Endodermal cell (in vitro differentiated cells): Measurements from ENCODE around the gene RPP38. TPM values are rescaled to one million over a fixed set of nuclear protein-coding genes. Genes with fewer than 3 reads are reported as not detected.

ENCODE experiments used
- DNase-seq: peaks from one replicate; pipeline ENCODE4 v3.0.0-alpha.2; 2017
- H3K27ac ChIP-seq: 2 replicates; pipeline ENCODE4 v1.5.1; 2013; ENCODE audit warnings: mild to moderate bottlenecking, low read depth, low read length, moderate library complexity
- H3K27me3 ChIP-seq: 2 replicates; pipeline ENCODE4 v1.6.1; 2013; ENCODE audit warnings: mild to moderate bottlenecking, low read length, moderate library complexity; ENCODE audit not compliant: insufficient read depth, control insufficient read depth, poor library complexity, severe bottlenecking
- H3K36me3 ChIP-seq: 2 replicates; pipeline ENCODE4 v1.7.0; 2013; ENCODE audit warnings: mild to moderate bottlenecking, low read length, moderate library complexity; ENCODE audit not compliant: control insufficient read depth, insufficient read depth
- H3K4me1 ChIP-seq: one replicate; pipeline ENCODE4 v1.7.0; 2013; ENCODE audit warnings: low read length; ENCODE audit not compliant: control insufficient read depth, insufficient read depth
- H3K4me3 ChIP-seq: 2 replicates; pipeline ENCODE4 v1.5.1; 2013; ENCODE audit warnings: mild to moderate bottlenecking, low read length, moderate library complexity
- H3K9ac ChIP-seq: 2 replicates; pipeline ENCODE4 v1.6.1; 2013; ENCODE audit warnings: mild to moderate bottlenecking, low read length, moderate library complexity; ENCODE audit not compliant: poor library complexity, severe bottlenecking; ENCODE audit errors: extremely low read depth
- H3K9me3 ChIP-seq: 2 replicates; pipeline ENCODE4 v1.6.1; 2013; ENCODE audit warnings: mild to moderate bottlenecking, low read length, moderate library complexity; ENCODE audit not compliant: control insufficient read depth
- H3K27ac Mint-ChIP-seq: 2 replicates; pipeline ENCODE4 v1.8.0; 2020; ENCODE audit warnings: mixed read lengths
- H3K27me3 Mint-ChIP-seq: 2 replicates; pipeline ENCODE4 v1.8.0; 2021; ENCODE audit warnings: mild to moderate bottlenecking, mixed read lengths; ENCODE audit not compliant: insufficient read depth
- H3K36me3 Mint-ChIP-seq: 2 replicates; pipeline ENCODE4 v1.8.0; 2020; ENCODE audit warnings: low read depth, mixed read lengths
- H3K4me1 Mint-ChIP-seq: 2 replicates; pipeline ENCODE4 v1.8.0; 2020; ENCODE audit warnings: mixed read lengths
- H3K4me3 Mint-ChIP-seq: 2 replicates; pipeline ENCODE4 v1.8.0; 2020; ENCODE audit warnings: mild to moderate bottlenecking, moderate library complexity, mixed read lengths
- H3K9me3 Mint-ChIP-seq: 2 replicates; pipeline ENCODE4 v1.8.0; 2020; ENCODE audit warnings: mild to moderate bottlenecking, mixed read lengths
- CTCF ChIP-seq: fragments of 200-600 bp; sonication (generic); conservative IDR thresholded peaks from 2 replicates; pipeline ENCODE4 v1.5.0; 2021; ENCODE audit warnings: antibody characterized with exemption, mild to moderate bottlenecking
- WGBS, 2 experiments: methylation state at CpG; one replicate each; pipeline versions ENCODE4 v1.1.5 to v1.1.7; 2013; ENCODE audit warnings: missing lambda C conversion rate in 2 of 2, mixed read lengths in 1 of 2; ENCODE audit not compliant: insufficient coverage in 1 of 2, insufficient read length in 1 of 2; 5-methylcytosine and 5-hydroxymethylcytosine counted together
- total RNA-seq, 2 donors: library from RNA; stranded (reverse); fragmentation: NEBNext Ultra II Directional in 1 of 2; extraction: Animal tissue kit (Norgen Biotek cat#: 25700) in 1 of 2; gene quantifications; 2 replicates in 1 of 2; 3 replicates in 1 of 2; pipeline ENCODE4 v1.2.1, GENCODE V29; 2021

The RPP38 gene
- total RNA-seq, 2 donors from 2014 or later: 23.6 to 24.8 TPM

GRCh38 chr10:15121707-15122106 lies 24.6 kb downstream of the RPP38 start:
- Mint-ChIP-seq H3K27ac (no peak overlapping the region), H3K36me3 (peaks cover 53% of the 10 kb centered on the region), H3K4me3 (no peak overlapping the region), H3K4me1 (no peaks in the 10 kb centered on the region), H3K27me3 (no peaks in the 10 kb centered on the region), H3K9me3 (peaks cover 4% of the 10 kb centered on the region)
- Histone ChIP-seq H3K27ac (no peak overlapping the region), H3K9me3 (peaks cover 10% of the 10 kb centered on the region), H3K4me1 (no peaks in the 10 kb centered on the region), H3K27me3 (no peaks in the 10 kb centered on the region), H3K9ac (no peak overlapping the region), H3K36me3 (peaks cover 76% of the 10 kb centered on the region), H3K4me3 (no peak overlapping the region)
- 100% methylated on average over 1 of the region's 1 CpG; no CpG with 5 or more reads in 1 of the 2 experiments for WGBS, 2 experiments
- TF ChIP-seq CTCF: no peak
- no peak for DNase-seq

DNA sequence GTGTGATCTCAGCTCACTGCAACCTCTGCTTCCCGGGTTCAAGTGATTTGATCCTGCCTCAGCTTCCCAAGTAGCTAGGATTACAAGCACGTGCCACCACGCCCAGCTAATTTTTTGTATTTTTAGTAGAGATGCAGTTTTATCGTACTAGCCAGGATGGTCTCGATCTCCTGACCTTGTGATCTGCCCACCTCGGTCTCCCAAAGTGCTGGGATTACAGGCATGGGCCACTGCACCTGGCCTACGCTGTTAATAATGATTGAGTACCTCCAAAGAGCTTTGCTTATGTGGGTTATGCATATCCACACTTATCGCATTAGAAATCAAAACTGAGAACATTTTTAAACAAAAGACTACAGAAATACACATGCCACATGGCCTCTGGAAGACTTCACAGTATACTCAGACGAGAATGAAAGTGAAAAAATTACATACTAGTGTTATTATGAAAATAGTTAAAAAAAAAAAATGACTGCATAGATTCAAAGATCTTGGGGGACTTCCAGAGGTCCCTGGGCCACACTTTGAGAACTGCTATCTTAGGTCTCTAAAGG lies 25.4 kb downstream of the RPP38 start:
- peaks cover 4% of the 10 kb centered on the region for H3K9me3 Mint-ChIP-seq
- Histone ChIP-seq H3K27me3 (no peaks in the 10 kb centered on the region), H3K4me1 (no peaks in the 10 kb centered on the region), H3K4me3 (no peak overlapping the region), H3K9me3 (peaks cover 8% of the 10 kb centered on the region), H3K9ac (no peak overlapping the region), H3K36me3 (peaks cover 73% of the 10 kb centered on the region), H3K27ac (no peak overlapping the region)
- no peak overlapping the region for H3K27ac Mint-ChIP-seq
- no peaks in the 10 kb centered on the region for H3K4me1 Mint-ChIP-seq
- no peak for TF ChIP-seq CTCF
- no peak overlapping the region for H3K4me3 Mint-ChIP-seq
- no peaks in the 10 kb centered on the region for H3K27me3 Mint-ChIP-seq
- H3K36me3 Mint-ChIP-seq: peaks cover 56% of the 10 kb centered on the region
- DNase-seq: no peak
- WGBS, 2 experiments: 94 to 97% methylated on average over 7 to 8 of the region's 9 CpGs

GRCh38 chr10:15123749-15124184 lies 26.6 kb downstream of the RPP38 start:
- no peak overlapping the region for H3K4me3 Mint-ChIP-seq
- H3K36me3 Mint-ChIP-seq: peaks cover 61% of the 10 kb centered on the region
- no peak for DNase-seq
- H3K27me3 Mint-ChIP-seq: no peaks in the 10 kb centered on the region
- TF ChIP-seq CTCF: no peak
- H3K27me3 ChIP-seq: no peaks in the 10 kb centered on the region
- no peak overlapping the region for H3K4me3 ChIP-seq
- no peaks in the 10 kb centered on the region for H3K4me1 ChIP-seq
- no peaks in the 10 kb centered on the region for H3K4me1 Mint-ChIP-seq
- H3K36me3 ChIP-seq: peaks cover 74% of the 10 kb centered on the region
- H3K27ac ChIP-seq: no peak overlapping the region
- H3K27ac Mint-ChIP-seq: no peak overlapping the region
- peaks cover 8% of the 10 kb centered on the region for H3K9me3 ChIP-seq
- peaks cover 4% of the 10 kb centered on the region for H3K9me3 Mint-ChIP-seq
- WGBS, 2 experiments: 92 to 100% methylated on average over 1 to 3 of the region's 3 CpGs
- no peak overlapping the region for H3K9ac ChIP-seq
